ENCODE measurements around the gene JDP2.
"Not testable (repeated sequence)": the region's sequence is repeated elsewhere in the genome, so short reads cannot be mapped to it uniquely, and the experiment has no call there.

JDP2 gene

DNA sequence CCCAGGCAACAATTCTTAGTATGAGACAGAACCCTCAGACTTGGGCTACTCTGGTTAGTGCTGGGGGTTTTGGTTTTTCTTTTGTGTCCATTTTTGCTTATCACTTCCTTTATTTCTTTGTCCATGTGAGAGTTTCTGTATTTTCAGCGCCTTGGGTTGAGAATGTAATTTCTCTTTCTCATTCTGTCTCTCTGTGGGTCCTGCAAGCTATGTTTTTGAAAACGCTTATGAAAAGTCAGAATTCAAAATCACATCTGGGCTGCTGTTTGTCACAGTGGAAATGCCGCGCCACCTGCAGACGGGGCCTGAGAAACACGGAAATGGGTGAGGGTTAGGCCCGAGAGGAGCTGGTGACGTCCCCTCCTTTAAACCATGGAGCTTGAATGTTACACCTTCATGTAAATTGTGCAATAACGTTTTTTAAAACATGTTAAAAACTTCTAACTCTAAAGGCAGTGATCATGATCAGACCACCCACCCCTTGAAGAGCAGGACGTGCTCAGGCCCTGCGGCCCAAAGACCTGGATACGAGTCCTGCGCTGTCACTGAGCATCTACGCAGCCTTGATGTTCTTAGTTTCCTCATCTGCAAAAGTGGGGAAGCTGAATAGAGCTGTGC, 26.1 kb downstream of the JDP2 start:
- in situ Hi-C loops (cut with MboI; ENCODE audit: low sequenced_read_pairs): no loop called here

- in situ Hi-C loops (cut with MboI; ENCODE audit: low sequenced_read_pairs): no loop called here
These were observed 27.2 kb downstream of the JDP2 start for GRCh38 chr14:75454963-75455546.

DNA sequence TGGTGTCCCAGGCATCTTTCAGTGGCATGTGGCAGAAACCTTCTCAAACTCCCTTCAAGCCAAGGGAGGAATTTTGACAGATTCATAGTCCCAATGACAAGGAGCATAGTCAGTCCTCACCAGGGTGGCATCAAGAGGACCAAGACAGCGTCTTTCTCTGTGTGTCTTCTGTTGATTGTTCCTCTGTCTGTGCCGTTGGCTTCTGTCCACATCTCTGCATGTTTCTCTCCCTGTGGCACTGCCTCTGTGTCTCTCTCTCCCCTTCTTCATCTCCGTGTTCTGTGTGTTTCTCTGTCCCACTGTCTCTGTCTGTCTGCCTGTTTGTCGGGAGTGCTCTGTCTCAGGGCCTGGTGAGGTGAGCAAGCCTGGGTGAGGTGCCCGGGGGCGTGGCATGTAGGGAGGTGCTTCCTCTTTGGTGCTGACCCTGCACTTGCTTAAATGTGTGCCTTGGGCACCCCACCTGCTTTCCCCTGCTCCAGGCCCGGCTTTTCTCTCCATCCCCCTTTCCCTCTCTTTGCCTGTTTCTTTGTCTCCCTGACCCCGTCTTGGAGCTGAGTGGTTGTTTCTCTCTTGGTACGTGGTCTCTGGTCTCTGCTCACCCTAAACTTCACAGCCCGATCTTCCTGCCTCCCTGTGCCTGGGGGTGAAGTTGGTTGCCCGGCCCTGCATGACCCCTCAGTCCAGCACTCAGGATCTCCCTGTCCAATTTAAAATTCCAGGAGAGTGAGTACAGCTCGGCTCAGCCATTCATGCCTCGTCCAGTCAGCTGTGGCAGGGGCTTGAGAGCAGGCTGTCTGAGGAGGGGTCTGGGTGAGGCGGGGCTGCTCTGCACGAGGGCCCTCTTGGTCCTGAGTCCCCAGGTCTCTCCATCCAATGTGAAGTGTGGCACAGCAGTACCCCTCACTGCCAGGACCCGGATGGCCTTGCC, 28.5 kb downstream of the JDP2 start:
- in situ Hi-C loops (cut with MboI; ENCODE audit: low sequenced_read_pairs): no loop called here

DNA sequence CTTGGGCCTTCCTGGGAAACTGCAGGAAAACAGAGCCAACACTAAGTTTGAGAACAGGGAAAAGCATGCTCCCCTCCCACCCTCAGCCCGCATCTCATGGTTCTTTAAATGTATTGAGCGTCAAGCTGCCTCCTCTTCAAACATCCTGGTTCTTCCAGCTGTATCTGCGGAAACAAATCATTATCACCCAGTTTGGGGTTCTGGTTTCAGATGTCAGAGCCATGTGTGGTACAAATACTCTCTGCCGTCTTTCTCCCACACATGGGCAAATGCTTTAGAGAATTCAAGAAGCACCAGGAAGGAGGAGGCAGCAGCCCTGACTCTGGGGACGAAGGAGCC, 29.1 kb downstream of the JDP2 start:
- in situ Hi-C loops (cut with MboI; ENCODE audit: low sequenced_read_pairs): no loop called here

DNA sequence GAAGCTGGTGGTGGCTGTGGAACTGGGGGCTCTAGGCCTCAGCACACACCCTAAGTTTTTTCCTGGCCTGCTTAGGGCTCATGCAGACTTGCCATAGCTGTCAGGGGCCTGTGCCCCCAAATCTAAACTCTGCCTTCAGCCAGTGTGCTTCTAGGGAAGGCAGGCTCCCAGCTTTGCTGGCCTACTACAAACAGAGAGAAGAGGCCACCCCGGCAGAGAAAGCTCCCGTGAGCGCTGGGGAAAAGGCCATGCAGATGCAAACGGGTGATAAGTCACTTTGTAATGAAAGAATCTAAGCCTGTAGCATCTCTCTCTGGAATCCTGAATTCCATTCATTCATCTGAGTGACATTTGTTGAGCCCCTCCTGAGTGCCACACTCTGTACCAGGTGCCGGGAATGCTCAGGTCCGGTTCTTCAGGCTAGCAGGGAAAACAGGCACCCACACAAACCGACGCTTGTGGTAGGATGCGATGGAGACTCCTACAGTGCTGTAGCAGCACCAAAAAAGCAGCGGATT, 29.9 kb downstream of the JDP2 start:
- in situ Hi-C loops (cut with MboI; ENCODE audit: low sequenced_read_pairs): no loop called here

GRCh38 chr14:75458305-75458704, 30.5 kb downstream of the JDP2 start:
- in situ Hi-C loops (cut with MboI; ENCODE audit: low sequenced_read_pairs): no loop called here

DNA sequence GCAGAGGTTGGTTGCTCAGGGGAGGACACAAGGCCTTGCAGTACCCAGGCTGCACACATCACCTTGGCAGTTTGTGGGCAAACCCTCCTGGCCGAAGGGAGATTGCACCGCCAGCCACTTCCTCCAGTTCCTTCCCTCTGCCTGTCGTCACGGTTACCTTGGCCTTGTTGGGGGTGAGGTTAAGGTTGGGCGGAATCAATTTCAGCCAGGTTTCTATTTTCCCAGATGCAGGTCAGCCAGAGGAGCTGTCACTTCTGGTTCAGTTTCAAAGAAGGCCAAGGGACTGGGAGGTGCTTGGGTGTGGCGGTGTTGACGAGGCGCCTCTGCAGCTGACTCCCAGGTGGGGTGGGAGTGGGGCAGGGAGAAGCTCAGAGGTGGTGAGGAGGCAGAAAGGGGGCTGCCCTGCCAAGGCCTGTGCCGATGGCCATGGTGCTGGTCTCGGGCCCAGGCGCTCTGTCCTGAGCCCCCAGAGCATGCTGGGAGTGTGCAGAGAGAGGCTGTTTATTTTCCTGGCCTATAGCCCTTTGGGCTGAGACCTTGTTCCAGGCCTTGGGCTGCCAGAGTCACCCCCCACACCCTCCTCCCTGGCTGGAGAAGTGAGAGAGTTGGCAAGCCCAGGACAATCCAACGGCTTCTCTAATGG, 31.4 kb downstream of the JDP2 start:
- in situ Hi-C loops (cut with MboI; ENCODE audit: low sequenced_read_pairs): no loop called here

DNA sequence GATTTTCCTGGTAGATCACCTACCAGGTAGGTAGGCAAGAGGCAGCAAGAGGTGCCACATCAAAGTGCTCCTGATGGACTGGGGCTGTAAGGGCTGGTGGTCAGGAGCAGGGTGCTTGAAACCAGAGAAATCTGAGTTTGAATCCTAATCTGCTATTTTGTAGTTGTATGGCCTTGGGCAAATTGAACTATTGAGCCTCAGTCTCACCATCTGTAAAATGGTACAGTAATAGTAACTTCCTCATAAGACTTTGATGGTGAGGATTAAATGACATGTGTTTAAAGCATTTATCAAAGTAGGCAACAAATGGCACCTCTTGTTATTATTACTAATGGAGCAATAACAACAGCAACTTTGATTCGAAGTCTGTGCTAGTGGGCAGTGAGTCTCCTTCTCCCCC, 32.0 kb downstream of the JDP2 start:
- in situ Hi-C loops (cut with MboI; ENCODE audit: low sequenced_read_pairs): no loop called here

DNA sequence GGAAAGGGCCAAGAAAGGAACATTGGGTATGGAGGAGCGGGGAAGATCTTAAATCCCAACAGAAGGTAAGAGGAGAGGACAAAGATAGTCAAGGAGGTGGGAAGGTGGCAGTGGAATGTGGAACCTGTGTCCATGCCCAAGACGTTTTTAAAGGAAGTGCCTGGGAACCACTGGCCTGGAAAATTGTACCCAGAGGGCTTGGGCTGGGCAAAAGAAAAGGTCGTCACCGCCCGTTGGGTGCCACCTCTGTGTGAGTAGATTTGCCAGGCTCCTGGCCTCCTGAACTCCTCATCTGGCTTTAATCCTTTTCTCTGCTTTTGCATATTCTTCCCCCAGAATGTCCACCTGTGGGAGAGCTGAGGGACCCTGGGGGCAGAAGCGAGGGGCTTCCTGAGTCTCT, 32.6 kb downstream of the JDP2 start:
- in situ Hi-C loops (cut with MboI; ENCODE audit: low sequenced_read_pairs): no loop called here

DNA sequence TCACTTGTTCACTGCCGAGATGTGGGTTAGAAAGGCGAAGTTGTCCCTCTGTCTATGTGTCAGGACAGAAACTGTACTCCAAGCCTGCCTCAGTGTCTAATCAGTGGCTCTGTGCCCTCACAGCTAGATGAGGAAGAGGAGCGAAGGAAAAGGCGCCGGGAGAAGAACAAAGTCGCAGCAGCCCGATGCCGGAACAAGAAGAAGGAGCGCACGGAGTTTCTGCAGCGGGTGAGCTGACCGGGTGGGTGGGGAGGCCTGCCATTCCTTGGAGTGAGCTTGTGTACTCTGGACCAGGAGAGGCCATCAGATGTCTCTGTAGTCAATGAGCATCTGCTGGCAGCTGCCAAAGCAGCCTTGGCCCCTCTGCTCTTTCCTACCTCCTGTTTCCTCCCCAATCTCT, 33.5 kb downstream of the JDP2 start:
- in situ Hi-C loops (cut with MboI; ENCODE audit: low sequenced_read_pairs): no loop called here

GRCh38 chr14:75461755-75462349, 34.0 kb downstream of the JDP2 start:
- in situ Hi-C loops (cut with MboI; ENCODE audit: low sequenced_read_pairs): no loop called here

GRCh38 chr14:75464626-75465025, 36.8 kb downstream of the JDP2 start:
- in situ Hi-C loops (cut with MboI; ENCODE audit: low sequenced_read_pairs): no loop called here

DNA sequence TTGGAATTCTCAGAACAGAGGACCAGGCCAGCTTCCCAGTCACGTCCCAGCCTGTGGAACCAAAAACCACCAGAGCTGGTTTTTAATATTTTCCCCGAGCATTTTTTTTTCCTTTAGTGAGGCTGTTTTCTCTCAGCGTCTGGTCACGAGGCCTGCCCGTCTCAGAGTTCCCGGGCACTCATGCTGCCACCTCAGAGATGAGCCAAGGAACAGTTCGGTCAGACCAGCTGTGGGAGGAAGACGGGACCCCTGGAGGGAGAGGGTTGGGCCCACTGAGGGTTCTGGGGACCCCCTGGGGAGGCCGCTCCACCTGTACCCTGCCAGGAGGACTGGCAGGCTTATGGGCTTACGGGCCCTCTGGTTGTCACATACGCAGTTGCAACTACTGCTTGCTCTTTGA, 39.9 kb downstream of the JDP2 start:
- in situ Hi-C loops (cut with MboI; ENCODE audit: low sequenced_read_pairs): no loop called here

- in situ Hi-C loops (cut with MboI; ENCODE audit: low sequenced_read_pairs): no loop called here
These were observed 41.3 kb downstream of the JDP2 start for GRCh38 chr14:75469164-75469563.

- in situ Hi-C loops (cut with MboI; ENCODE audit: low sequenced_read_pairs): no loop called here
These were observed 41.9 kb downstream of the JDP2 start for GRCh38 chr14:75469606-75470237.

- in situ Hi-C loops (cut with MboI; ENCODE audit: low sequenced_read_pairs): no loop called here
These were observed 42.5 kb downstream of the JDP2 start for GRCh38 chr14:75470238-75470797.

DNA sequence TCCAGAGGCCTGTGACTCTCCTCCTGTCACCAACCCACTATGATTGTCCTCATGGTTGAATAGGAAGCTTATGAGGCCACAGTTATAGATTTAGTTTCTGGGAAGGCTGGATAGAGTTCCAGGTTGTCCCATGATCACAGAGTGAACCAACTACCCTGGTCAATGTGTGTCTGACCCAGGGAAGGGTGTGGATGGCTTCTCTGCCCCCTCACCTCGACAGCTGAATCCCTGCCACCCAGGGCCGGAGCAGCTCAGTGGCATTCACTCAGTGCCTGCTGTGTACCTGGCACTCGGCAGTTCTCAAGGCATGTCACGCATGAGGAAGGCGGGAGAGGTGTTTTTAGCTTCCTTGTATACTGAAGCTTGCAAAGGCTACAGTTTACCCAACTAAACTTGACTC, 43.2 kb downstream of the JDP2 start:
- in situ Hi-C loops (cut with MboI; ENCODE audit: low sequenced_read_pairs): no loop called here

GRCh38 chr14:75474127-75474526, 46.3 kb downstream of the JDP2 start:
- in situ Hi-C loops (cut with MboI; ENCODE audit: low sequenced_read_pairs): not testable (repeated sequence)

- in situ Hi-C loops (cut with MboI; ENCODE audit: low sequenced_read_pairs): no loop called here
These were observed 48.6 kb downstream of the JDP2 start for GRCh38 chr14:75476274-75476995.

DNA sequence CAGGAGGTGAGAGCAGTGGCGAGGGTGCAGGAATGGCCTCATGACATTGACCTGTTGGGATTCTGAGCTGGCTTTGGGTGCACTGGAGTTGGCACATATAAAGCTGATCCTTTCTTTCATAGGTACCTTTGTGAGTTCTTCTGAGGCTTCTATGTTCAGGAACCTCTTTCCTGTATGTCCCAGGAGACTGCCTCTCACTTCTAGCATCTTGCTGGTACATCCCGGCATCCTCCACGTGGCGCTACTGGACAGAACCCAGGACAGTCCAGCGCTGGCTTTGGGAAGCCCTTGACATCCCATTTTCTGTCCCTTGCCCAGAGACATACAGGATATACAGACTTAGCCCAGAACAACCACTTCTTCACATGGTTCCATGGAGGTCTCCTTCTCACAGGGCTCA, 50.1 kb downstream of the JDP2 start:
- in situ Hi-C loops (cut with MboI; ENCODE audit: low sequenced_read_pairs): no loop called here

Measured in hTERT RPE-1 (cell line).